ENCODE data around the gene DBNDD1.
"Not testable (repeated sequence)": the region's sequence is repeated elsewhere in the genome, so short reads cannot be mapped to it uniquely, and the experiment has no call there.

Gene DBNDD1

GRCh38 chr16:90018652-90019542 is at the start of gene DBNDD1:
TSS of gene DBNDD1 (minus strand) at chr16:90019456. CDS start at chr16:90019341, 115 bp downstream.
- no peak for DNase-seq (ENCODE audit: low read depth in 1 of 2, low spot score in 1 of 2)

GRCh38 chr16:90061437-90061836 is 42.2 kb upstream of the DBNDD1 start:
- DNase-seq (ENCODE audit: low read depth in 1 of 2, low spot score in 1 of 2), result no peak

- no peak for DNase-seq (ENCODE audit: low read depth in 1 of 2, low spot score in 1 of 2)
Measured at GRCh38 chr16:90057738-90058173, 38.5 kb upstream of the DBNDD1 start.

GRCh38 chr16:90056521-90056920 is 37.3 kb upstream of the DBNDD1 start:
- not testable (repeated sequence) for DNase-seq (ENCODE audit: low read depth in 1 of 2, low spot score in 1 of 2)

GRCh38 chr16:90055371-90055770 is 36.1 kb upstream of the DBNDD1 start:
- no peak for DNase-seq (ENCODE audit: low read depth in 1 of 2, low spot score in 1 of 2)

- no peak for DNase-seq (ENCODE audit: low read depth in 1 of 2, low spot score in 1 of 2)
Measured at GRCh38 chr16:90054554-90054953, 35.3 kb upstream of the DBNDD1 start.

- DNase-seq (ENCODE audit: low read depth in 1 of 2, low spot score in 1 of 2), result no peak
Measured at GRCh38 chr16:90053902-90054500, 34.7 kb upstream of the DBNDD1 start.

GRCh38 chr16:90050969-90051368 is 31.7 kb upstream of the DBNDD1 start:
- DNase-seq (ENCODE audit: low read depth in 1 of 2, low spot score in 1 of 2), result no peak

- DNase-seq (ENCODE audit: low read depth in 1 of 2, low spot score in 1 of 2), result no peak
Measured at GRCh38 chr16:90048737-90049330, 29.6 kb upstream of the DBNDD1 start.

- no peak for DNase-seq (ENCODE audit: low read depth in 1 of 2, low spot score in 1 of 2)
Measured at GRCh38 chr16:90048347-90048722, 29.1 kb upstream of the DBNDD1 start.

GRCh38 chr16:90047714-90048346 is 28.6 kb upstream of the DBNDD1 start:
- no peak for DNase-seq (ENCODE audit: low read depth in 1 of 2, low spot score in 1 of 2)

GRCh38 chr16:90046971-90047713 is 27.9 kb upstream of the DBNDD1 start:
- no peak for DNase-seq (ENCODE audit: low read depth in 1 of 2, low spot score in 1 of 2)

- DNase-seq (ENCODE audit: low read depth in 1 of 2, low spot score in 1 of 2), result no peak
Measured at GRCh38 chr16:90046122-90046970, 27.1 kb upstream of the DBNDD1 start.

- DNase-seq (ENCODE audit: low read depth in 1 of 2, low spot score in 1 of 2), result no peak
Measured at GRCh38 chr16:90044111-90044551, 24.9 kb upstream of the DBNDD1 start.

GRCh38 chr16:90043526-90043925 is 24.3 kb upstream of the DBNDD1 start:
- DNase-seq (ENCODE audit: low read depth in 1 of 2, low spot score in 1 of 2), result no peak

GRCh38 chr16:90042946-90043514 is 23.8 kb upstream of the DBNDD1 start:
- DNase-seq (ENCODE audit: low read depth in 1 of 2, low spot score in 1 of 2), result no peak

- DNase-seq (ENCODE audit: low read depth in 1 of 2, low spot score in 1 of 2), result no peak
Measured at GRCh38 chr16:90041896-90042473, 22.7 kb upstream of the DBNDD1 start.

- DNase-seq (ENCODE audit: low read depth in 1 of 2, low spot score in 1 of 2), result no peak
Measured at GRCh38 chr16:90040152-90041023, 21.1 kb upstream of the DBNDD1 start.
